Pancreas (tissue), 10 donors: ENCODE data around the gene EIF4G3. TPM values are rescaled to one million over a fixed set of nuclear protein-coding genes. Genes with fewer than 3 reads are reported as not detected.

Experiments
- ATAC-seq, 4 donors: fragments of 200-7000 bp; cut with Tn5 transposase; one replicate each; pipeline versions ENCODE4 v1.8.0 to v1.9.1; 2020; ENCODE audit warnings: mild to moderate bottlenecking in 4 of 4, moderate library complexity in 4 of 4
- DNase-seq, 6 donors: peaks; one replicate each; pipeline ENCODE4 v3.0.0-alpha.2; 2020
- FAIRE-seq: peaks from 2 replicates; lab custom pipeline; 2012; peaks lifted over from hg19 to GRCh38; lab: Jason Lieb, UNC
- H3K27ac ChIP-seq, 4 donors: fragments of 200-600 bp; sonication (generic); 1 replicate in 3 of 4; 2 replicates in 1 of 4; pipeline versions ENCODE4 v1.5.0 to v1.8.0; 2020
- H3K27me3 ChIP-seq, 4 donors: fragments of 200-600 bp; one replicate each; pipeline ENCODE4 v1.8.0; 2021
- H3K36me3 ChIP-seq, 3 donors: fragments of 200-600 bp; sonication (generic) in 1 of 3; one replicate each; pipeline versions ENCODE4 v1.5.0 to v1.8.0; 2020 to 2021
- H3K4me1 ChIP-seq, 3 donors: fragments of 200-600 bp; one replicate each; pipeline ENCODE4 v1.8.0; 2021
- H3K4me3 ChIP-seq, 4 donors: fragments of 200-600 bp; sonication (generic) in 2 of 4; one replicate each; pipeline versions ENCODE4 v1.5.0 to v1.8.0; 2020 to 2021
- H3K9me3 ChIP-seq, 4 donors: fragments of 200-600 bp; one replicate each; pipeline ENCODE4 v1.8.0; 2021
- CTCF ChIP-seq, 4 donors: fragments of 200-600 bp; sonication (generic) in 3 of 4; IDR thresholded peaks; one replicate each; pipeline versions ENCODE4 v1.5.0 to v1.8.0; 2021; ENCODE audit warnings: antibody characterized with exemption in 4 of 4
- WGBS, 2 donors: extraction: QIAGEN DNeasy Blood & Tissue Kit; methylation state at CpG; one replicate each; pipeline ENCODE4 v1.1.7; 2013; 5-methylcytosine and 5-hydroxymethylcytosine counted together
- intact Hi-C, 3 donors: fragments of 100-400 bp; cut with DNase I; formaldehyde crosslinking; loops; one replicate each; pipeline versions ENCODE4 v1.11.1 to v1.14.2; 2022
- microRNA-seq, 2 donors: library from miRNA; unstranded; fragments of <30 nt; microRNA quantifications; one replicate each; pipeline versions ENCODE4 to v1.1.0, GENCODE V29; 2019 to 2020
- polyA plus RNA-seq, 2 donors: library from polyadenylated mRNA; stranded (reverse); fragments of 200-250 nt; gene quantifications; one replicate each; pipeline ENCODE4 v1.2.3, GENCODE V29; 2013
- total RNA-seq, 6 donors: library from RNA; stranded (reverse); fragmentation: NEBNext Ultra II Directional in 4 of 6; extraction: Animal tissue kit (Norgen Biotek cat#: 25700) in 4 of 6; gene quantifications; one replicate each; pipeline versions ENCODE4 v1.2.1 to v1.2.4, GENCODE V29; 2021 to 2023
- donor health status: healthy with polysubstance abuse.
- donor health status: DM: no; HTN: no; CAD: no; lungs with moderate emphysema.
- donor health status: DM: no; HTN: no; CAD: no.
- donor health status: control.
- donor health status: control.
- donor health status: Bipolar disorder and iron deficiency.
- donor health status: DM: yes; HTN: yes; CAD: no.
- donor health status: DM: no; HTN: no; CAD: no.
- donor health status: DM: no; HTN: no; CAD: no.
- donor health status: DM: yes; HTN: yes; CAD: no.

Gene EIF4G3
- total and polyA plus RNA-seq, 8 donors = 9.6 to 22.7 (median 13.8) TPM

- 95% methylated on average over 6 of the region's 6 CpGs for WGBS, 2 donors
These were observed 406.2 kb downstream of the EIF4G3 start for GRCh38 chr1:20770314-20771087.

GRCh38 chr1:20767271-20767670 lies 409.4 kb downstream of the EIF4G3 start:
- Histone ChIP-seq H3K27ac (no peak overlapping the region), H3K27me3 (no peaks in the 10 kb centered on the region), H3K4me1 (no peaks in the 10 kb centered on the region), H3K36me3 (peaks cover 18 to 100% (median 35%) of the 10 kb centered on the region in 3 donors), H3K4me3 (no peak overlapping the region), H3K9me3 (no peaks in the 10 kb centered on the region)
- intact Hi-C loops = no loop called here
- ATAC-seq = no peak
- DNase-seq = no peak
- no peak for TF ChIP-seq CTCF (IDR thresholded peaks at IDR 0.05)
- no peak for FAIRE-seq

More at GRCh38 chr1:20770314-20771087, 406.2 kb downstream of the EIF4G3 start:
- H3K27me3 ChIP-seq = no peaks in the 10 kb centered on the region
- no peak for FAIRE-seq
- H3K27ac ChIP-seq = no peak overlapping the region
- no peak for DNase-seq
- no peak for ATAC-seq
- no peak overlapping the region for H3K4me3 ChIP-seq
- peaks cover 14 to 89% (median 55%) of the 10 kb centered on the region in 3 donors for H3K36me3 ChIP-seq
- intact Hi-C loops = no loop called here
- TF ChIP-seq CTCF (IDR thresholded peaks at IDR 0.05) = no peak
- H3K9me3 ChIP-seq = no peaks in the 10 kb centered on the region
- no peaks in the 10 kb centered on the region for H3K4me1 ChIP-seq

GRCh38 chr1:20763417-20763816 lies 413.3 kb downstream of the EIF4G3 start:
- Histone ChIP-seq H3K27me3 (no peaks in the 10 kb centered on the region), H3K4me3 (no peak overlapping the region), H3K27ac (no peak overlapping the region), H3K36me3 (peaks cover 15 to 85% (median 25%) of the 10 kb centered on the region in 3 donors), H3K9me3 (no peaks in the 10 kb centered on the region), H3K4me1 (no peaks in the 10 kb centered on the region)
- intact Hi-C loops = no loop called here
- FAIRE-seq (no peak), ATAC-seq (no peak), DNase-seq (no peak)
- 84 to 91% methylated on average over 3 of the region's 3 CpGs for WGBS, 2 donors
- TF ChIP-seq CTCF (IDR thresholded peaks at IDR 0.05) = no peak

- no peak for FAIRE-seq
- no peak for TF ChIP-seq CTCF (IDR thresholded peaks at IDR 0.05)
- H3K27me3 ChIP-seq = no peaks in the 10 kb centered on the region
- no peaks in the 10 kb centered on the region for H3K9me3 ChIP-seq
- no peak overlapping the region for H3K4me3 ChIP-seq
- DNase-seq = no peak
- intact Hi-C loops = no loop called here
- H3K27ac ChIP-seq = no peak overlapping the region
- peaks cover 12 to 81% (median 21%) of the 10 kb centered on the region in 3 donors for H3K36me3 ChIP-seq
- WGBS, 2 donors = 95 to 99% methylated on average over 6 of the region's 6 CpGs
- no peak for ATAC-seq
- H3K4me1 ChIP-seq = no peaks in the 10 kb centered on the region
These were observed 416.4 kb downstream of the EIF4G3 start for GRCh38 chr1:20760322-20760721.

Small RNA genes within 50 kb of the gene (microRNA-seq; reads per million reads assigned to microRNA genes)
- 0.39 to 1.5 reads per million in 2 donors for gene MIR1256

Other genes with a start within 250 kb of the EIF4G3 start
- gene ECE1, start 113.6 kb upstream of the EIF4G3 start, total RNA-seq = 100 to 1,000 TPM in 2 of 6 donors, 10 to 100 TPM in 4; 68.4 to 141 (median 89.1) TPM
- 10 to 100 TPM; 38.1 to 59.8 TPM for gene ECE1, start 113.6 kb upstream of the EIF4G3 start, polyA plus RNA-seq